Effector memory CD8-positive, alpha-beta T cell (primary cell): Measurements from ENCODE around the gene CEP70.
"Not testable (repeated sequence)": the region's sequence is repeated elsewhere in the genome, so short reads cannot be mapped to it uniquely, and the experiment has no call there.

Experiments used
- ATAC-seq: fragments of 150-1000 bp; cut with Tn5 transposase; replicated peaks from 2 replicates; pipeline ENCODE4 v1.10.0; 2021; ENCODE audit warnings: mild to moderate bottlenecking, moderate library complexity
- DNase-seq, 3 experiments: peaks; one replicate each; pipeline ENCODE4 v3.0.0; 2021
- H3K27ac Mint-ChIP-seq, 2 donors: one replicate each; pipeline ENCODE4 v1.8.0; 2022; ENCODE audit warnings: mild to moderate bottlenecking in 2 of 2, mixed read lengths in 2 of 2, moderate library complexity in 2 of 2
- H3K27me3 Mint-ChIP-seq, 2 donors: one replicate each; pipeline ENCODE4 v1.8.0; 2022; ENCODE audit warnings: mixed read lengths in 2 of 2
- H3K36me3 Mint-ChIP-seq: one replicate; pipeline ENCODE4 v1.8.0; 2022; ENCODE audit warnings: mild to moderate bottlenecking, moderate library complexity, mixed read lengths; ENCODE audit not compliant: insufficient read depth
- H3K4me1 Mint-ChIP-seq, 2 donors: one replicate each; pipeline ENCODE4 v1.8.0; 2022; ENCODE audit warnings: low read depth in 2 of 2, mixed read lengths in 2 of 2
- H3K4me3 Mint-ChIP-seq, 2 donors: one replicate each; pipeline ENCODE4 v1.8.0; 2022; ENCODE audit warnings: mild to moderate bottlenecking in 2 of 2, mixed read lengths in 2 of 2, moderate library complexity in 2 of 2
- H3K9me3 Mint-ChIP-seq, 2 donors: one replicate each; pipeline ENCODE4 v1.8.0; 2022; ENCODE audit warnings: mixed read lengths in 2 of 2

Gene CEP70

GRCh38 chr3:138456961-138457862 lies 136.8 kb downstream of the CEP70 start:
- DNase-seq (no peak), ATAC-seq (no peak)
- Mint-ChIP-seq H3K9me3 (no peaks in the 10 kb centered on the region), H3K27ac (no peak overlapping the region), H3K4me1 (peaks cover 0 to 2% of the 10 kb centered on the region in 2 donors), H3K27me3 (peaks cover 21 to 32% of the 10 kb centered on the region in 2 donors), H3K4me3 (no peak overlapping the region), H3K36me3 (peaks cover 6% of the 10 kb centered on the region)

DNA sequence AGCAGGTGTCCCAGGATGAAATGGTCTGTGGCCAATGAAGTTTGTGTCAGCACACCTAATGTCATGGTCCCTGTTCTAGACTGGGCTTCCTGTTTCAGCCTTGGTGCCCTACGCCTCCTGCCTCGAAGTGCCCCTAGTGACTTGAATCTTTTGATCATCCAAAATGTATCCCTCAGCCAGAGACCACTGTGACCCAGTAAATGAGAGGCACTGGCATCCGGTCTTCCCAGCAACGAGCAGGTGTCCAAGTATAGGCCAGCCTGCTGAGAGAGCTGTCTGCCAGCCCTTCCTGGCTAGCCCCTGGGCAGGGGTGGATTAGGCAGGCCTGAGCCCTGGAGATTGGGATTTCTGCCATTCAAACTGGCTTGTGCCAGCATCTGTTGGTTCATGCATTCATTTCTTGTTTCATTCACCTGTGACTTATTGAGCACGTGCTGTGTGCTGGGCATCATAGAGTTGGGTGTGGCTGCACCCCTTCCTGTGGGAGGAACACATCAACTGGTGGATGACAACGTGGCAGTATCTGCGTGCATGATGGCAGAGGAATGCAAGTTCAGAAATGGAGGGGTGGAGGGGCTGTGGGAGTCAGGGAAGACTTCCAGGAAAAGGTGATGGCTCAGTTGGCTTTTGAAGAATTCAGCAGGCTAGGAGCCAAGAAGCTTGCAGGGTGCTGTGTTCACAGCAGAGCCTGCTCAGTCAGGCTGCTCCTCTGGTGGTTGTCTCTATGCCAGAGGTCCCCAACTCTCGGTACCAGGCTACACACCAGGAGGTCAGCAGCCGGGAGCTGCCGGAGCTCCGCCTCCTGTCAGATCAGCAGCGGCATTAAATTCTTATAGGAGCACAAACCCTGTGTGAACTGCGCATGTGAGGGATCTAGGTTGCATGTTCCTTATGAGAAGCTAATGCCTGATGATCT lies 138.0 kb downstream of the CEP70 start:
- peaks cover 21 to 32% of the 10 kb centered on the region in 2 donors for H3K27me3 Mint-ChIP-seq
- H3K27ac Mint-ChIP-seq: no peak overlapping the region
- ATAC-seq: no peak
- peaks cover 6% of the 10 kb centered on the region for H3K36me3 Mint-ChIP-seq
- no peak for DNase-seq
- peaks cover 0 to 2% of the 10 kb centered on the region in 2 donors for H3K4me1 Mint-ChIP-seq
- no peaks in the 10 kb centered on the region for H3K9me3 Mint-ChIP-seq
- no peak overlapping the region for H3K4me3 Mint-ChIP-seq

DNA sequence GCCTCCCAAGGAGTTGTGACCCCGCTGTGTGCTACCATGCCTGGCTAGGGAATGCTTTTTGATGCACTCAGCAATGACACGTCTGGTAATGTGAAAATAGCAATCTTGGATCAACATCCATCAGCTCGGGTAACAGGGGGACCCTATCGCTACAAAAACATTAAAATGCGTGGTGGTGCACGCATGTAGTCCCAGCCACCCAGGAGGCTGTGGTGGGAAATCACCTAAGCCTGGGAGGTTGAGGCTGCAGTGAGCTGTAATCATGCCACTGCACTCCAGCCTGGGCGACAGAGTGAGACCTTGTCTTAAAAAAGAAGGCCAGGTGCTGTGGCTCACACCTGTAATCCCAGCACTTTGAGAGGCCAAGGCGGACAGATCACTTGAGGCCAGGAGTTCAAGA lies 140.1 kb downstream of the CEP70 start:
- not testable (repeated sequence) for H3K4me1 Mint-ChIP-seq, ATAC-seq, DNase-seq, H3K4me3 Mint-ChIP-seq, H3K9me3 Mint-ChIP-seq, H3K27ac Mint-ChIP-seq, H3K36me3 Mint-ChIP-seq
- peaks cover 21 to 32% of the 10 kb centered on the region in 2 donors for H3K27me3 Mint-ChIP-seq

DNA sequence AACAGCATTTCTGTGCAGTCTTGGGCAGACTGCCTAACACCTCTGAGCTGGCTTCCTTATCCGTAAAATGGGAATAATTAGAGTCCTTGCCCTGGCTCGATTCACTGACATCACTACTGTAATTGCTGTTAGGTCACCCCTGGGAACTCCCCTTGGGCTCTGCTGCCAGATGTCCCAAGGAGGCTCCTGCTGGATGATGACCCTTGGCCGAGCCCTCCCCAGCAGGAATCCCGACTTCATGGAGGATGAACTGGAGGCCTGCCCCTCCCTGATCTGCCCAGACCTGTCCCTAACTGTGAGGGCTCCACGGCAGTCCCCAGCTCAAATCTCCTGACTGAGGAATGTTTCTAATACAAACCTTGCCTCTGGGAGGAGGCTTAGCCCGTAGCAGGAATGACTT lies 141.6 kb downstream of the CEP70 start:
- H3K4me3 Mint-ChIP-seq: no peak overlapping the region

GRCh38 chr3:138451595-138452162 lies 142.4 kb downstream of the CEP70 start:
- Mint-ChIP-seq H3K27ac (no peak overlapping the region), H3K4me1 (no peaks in the 10 kb centered on the region), H3K27me3 (peaks cover 13 to 21% of the 10 kb centered on the region in 2 donors), H3K4me3 (no peak overlapping the region), H3K36me3 (no peaks in the 10 kb centered on the region), H3K9me3 (no peaks in the 10 kb centered on the region)
- no peak for DNase-seq
- ATAC-seq: no peak

More for the DNA sequence above, 141.6 kb downstream of the CEP70 start:
- ATAC-seq (no peak), DNase-seq (no peak)
- Mint-ChIP-seq H3K27ac (no peak overlapping the region), H3K9me3 (no peaks in the 10 kb centered on the region), H3K27me3 (peaks cover 18 to 21% of the 10 kb centered on the region in 2 donors), H3K36me3 (no peaks in the 10 kb centered on the region), H3K4me1 (peaks cover 0 to 2% of the 10 kb centered on the region in 2 donors)

- Mint-ChIP-seq H3K36me3 (no peaks in the 10 kb centered on the region), H3K4me1 (no peaks in the 10 kb centered on the region), H3K27ac (no peak overlapping the region), H3K27me3 (peaks cover 14 to 21% of the 10 kb centered on the region in 2 donors), H3K4me3 (no peak overlapping the region), H3K9me3 (no peaks in the 10 kb centered on the region)
- ATAC-seq (no peak), DNase-seq (no peak)
These were observed 143.2 kb downstream of the CEP70 start for GRCh38 chr3:138450704-138451424.

DNA sequence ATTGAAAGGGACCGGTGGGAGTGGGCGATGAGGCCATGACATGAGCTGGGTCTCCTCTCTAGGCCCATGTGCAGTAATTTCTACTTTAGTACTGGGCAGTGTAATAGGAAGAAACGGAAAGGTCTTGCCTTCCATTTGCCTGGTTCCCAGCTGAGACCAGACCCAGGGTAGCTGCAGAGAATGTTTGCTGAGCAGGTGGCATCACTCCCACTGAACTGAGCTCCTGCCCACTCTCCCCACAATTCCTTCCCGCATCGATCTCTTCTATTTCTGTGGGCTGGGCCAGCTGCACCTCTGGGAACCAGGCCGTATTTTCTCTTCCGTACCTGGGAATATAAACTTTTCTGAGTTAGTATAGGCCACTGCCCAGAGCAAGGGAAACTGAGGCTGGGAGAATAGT lies 143.9 kb downstream of the CEP70 start:
- peaks cover 14% of the 10 kb centered on the region in 2 donors for H3K27me3 Mint-ChIP-seq
- no peaks in the 10 kb centered on the region for H3K36me3 Mint-ChIP-seq
- DNase-seq (no peak), ATAC-seq (no peak)
- no peak overlapping the region for H3K4me3 Mint-ChIP-seq
- no peaks in the 10 kb centered on the region for H3K4me1 Mint-ChIP-seq
- no peaks in the 10 kb centered on the region for H3K9me3 Mint-ChIP-seq
- H3K27ac Mint-ChIP-seq: no peak overlapping the region

DNA sequence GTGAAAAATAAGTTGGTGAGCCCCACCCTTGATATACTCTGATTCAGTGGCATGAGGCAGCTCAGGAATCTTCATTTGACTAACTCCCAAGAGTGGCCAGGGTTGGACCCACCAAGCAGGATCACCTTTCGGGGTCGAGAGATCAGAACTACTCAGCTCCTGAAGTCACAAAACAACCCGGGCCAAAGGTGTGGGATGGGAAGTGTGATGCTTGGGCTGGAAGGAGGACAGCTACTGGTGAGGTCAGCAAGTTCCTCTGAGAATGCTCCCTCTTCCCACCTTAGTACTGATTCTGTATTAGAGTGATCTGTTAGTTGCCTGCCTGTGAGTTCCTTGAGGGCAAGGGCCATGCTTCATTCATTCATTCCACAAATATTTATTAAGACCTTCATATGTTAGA lies 144.6 kb downstream of the CEP70 start:
- DNase-seq: no peak
- H3K4me1 Mint-ChIP-seq: no peaks in the 10 kb centered on the region

GRCh38 chr3:138448631-138449030 lies 145.4 kb downstream of the CEP70 start:
- Mint-ChIP-seq H3K9me3 (no peaks in the 10 kb centered on the region), H3K4me1 (no peaks in the 10 kb centered on the region), H3K27me3 (peaks cover 6 to 12% of the 10 kb centered on the region in 2 donors), H3K36me3 (no peaks in the 10 kb centered on the region), H3K4me3 (no peak overlapping the region), H3K27ac (no peak overlapping the region)
- ATAC-seq: no peak
- DNase-seq: no peak

More for the DNA sequence above, 144.6 kb downstream of the CEP70 start:
- H3K27ac Mint-ChIP-seq: no peak overlapping the region
- H3K4me3 Mint-ChIP-seq: no peak overlapping the region
- no peak for ATAC-seq
- H3K27me3 Mint-ChIP-seq: peaks cover 7 to 11% of the 10 kb centered on the region in 2 donors
- H3K36me3 Mint-ChIP-seq: no peaks in the 10 kb centered on the region
- H3K9me3 Mint-ChIP-seq: no peaks in the 10 kb centered on the region

DNA sequence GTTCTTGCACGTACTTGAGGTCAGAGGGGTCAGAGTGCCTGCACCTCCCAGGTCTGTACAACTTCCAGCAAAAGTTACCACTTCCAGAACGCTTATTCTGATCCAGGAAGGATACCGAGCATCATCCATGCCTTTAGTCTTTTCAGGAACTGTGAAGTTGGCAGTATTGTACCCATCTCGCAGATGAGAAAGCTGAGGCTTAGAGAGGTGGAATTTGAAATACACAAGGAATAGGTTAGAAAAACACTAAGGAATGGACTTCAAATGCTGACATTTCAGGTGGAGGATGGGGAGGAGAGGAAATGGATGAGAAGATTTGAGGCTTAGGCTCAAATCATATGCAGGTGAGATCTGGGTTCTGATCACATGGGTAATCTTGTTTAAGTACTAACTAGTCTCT lies 148.4 kb downstream of the CEP70 start:
- no peaks in the 10 kb centered on the region for H3K9me3 Mint-ChIP-seq
- no peaks in the 10 kb centered on the region for H3K36me3 Mint-ChIP-seq
- DNase-seq: no peak
- H3K27ac Mint-ChIP-seq: no peak overlapping the region
- ATAC-seq: no peak
- H3K4me1 Mint-ChIP-seq: no peaks in the 10 kb centered on the region
- H3K4me3 Mint-ChIP-seq: no peak overlapping the region
- H3K27me3 Mint-ChIP-seq: peaks cover 0 to 28% of the 10 kb centered on the region in 2 donors

GRCh38 chr3:138445236-138445635 lies 148.8 kb downstream of the CEP70 start:
- H3K27ac Mint-ChIP-seq: no peak overlapping the region
- DNase-seq (no peak), ATAC-seq (no peak)
- H3K4me1 Mint-ChIP-seq: no peaks in the 10 kb centered on the region
- H3K27me3 Mint-ChIP-seq: peaks cover 0 to 30% of the 10 kb centered on the region in 2 donors
- H3K36me3 Mint-ChIP-seq: no peaks in the 10 kb centered on the region
- H3K9me3 Mint-ChIP-seq: no peaks in the 10 kb centered on the region
- no peak overlapping the region for H3K4me3 Mint-ChIP-seq
